Measurements from ENCODE around the gene LDHA. TPM values are rescaled to one million over a fixed set of nuclear protein-coding genes. Genes with fewer than 3 reads are reported as not detected.

LDHA gene
- total and polyA plus RNA-seq, 2 experiments from 2014 or later, result 2,912 to 5,221 TPM

DNA sequence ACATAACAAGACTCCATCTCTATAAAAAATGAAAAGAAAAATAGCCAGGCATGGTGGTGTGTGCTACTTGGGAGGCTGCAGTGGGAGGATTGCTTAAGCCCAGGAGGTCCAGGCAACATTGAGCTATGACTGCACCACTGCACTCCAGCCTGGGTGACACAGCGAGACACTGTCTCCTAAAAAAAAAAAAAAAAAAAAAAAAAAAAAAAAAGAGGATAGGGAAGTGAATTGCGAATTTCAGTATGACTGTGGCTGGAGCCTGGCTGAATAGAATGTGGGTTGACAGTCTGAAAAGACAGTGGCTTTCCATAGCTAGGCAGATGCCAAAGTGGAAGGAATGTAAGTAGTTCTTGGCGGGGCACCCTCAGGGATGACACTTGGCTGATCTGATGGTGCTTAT, 54.9 kb downstream of the LDHA start:
- Histone ChIP-seq H3K4me1 (ENCODE audit: insufficient read depth) (no peaks in the 10 kb centered on the region), H3K79me2 (ENCODE audit: insufficient read depth) (no peaks in the 10 kb centered on the region), H3K27ac (no peak overlapping the region), H3K9ac (no peak overlapping the region), H3K9me2 (ENCODE audit: insufficient read depth) (no peaks in the 10 kb centered on the region), H4K20me1 (ENCODE audit: insufficient read depth) (no peaks in the 10 kb centered on the region), H3K9me3 (ENCODE audit: low read depth) (no peaks in the 10 kb centered on the region), H3K27me3 (replicated peaks; ENCODE audit: insufficient read depth) (no peaks in the 10 kb centered on the region), H3K4me3 (no peak overlapping the region), H3K4me2 (ENCODE audit: unreplicated experiment) (no peak overlapping the region), H3F3A (ENCODE audit: insufficient read depth) (no peaks in the 10 kb centered on the region), H2AFZ (no peak overlapping the region), H3K36me3 (ENCODE audit: low read depth) (no peaks in the 10 kb centered on the region)
- TF ChIP-seq EZH2phosphoT487 (IDR thresholded peaks at IDR 0.05; ENCODE audit: insufficient read depth, low read depth) (no peak), EZH2 (IDR thresholded peaks at IDR 0.05; ENCODE audit: insufficient read depth, poor library complexity, severe bottlenecking) (no peak)
- in situ Hi-C loops (cut with MboI), result no loop called here
- 74 to 78% methylated on average over 3 of the region's 3 CpGs for whole genome bisulfite sequencing, 2 experiments (ENCODE audit: low coverage in 1 of 2, low lambda C conversion rate in 2 of 2, missing lambda C conversion rate in 2 of 2)
- no peak for DNase-seq

DNA sequence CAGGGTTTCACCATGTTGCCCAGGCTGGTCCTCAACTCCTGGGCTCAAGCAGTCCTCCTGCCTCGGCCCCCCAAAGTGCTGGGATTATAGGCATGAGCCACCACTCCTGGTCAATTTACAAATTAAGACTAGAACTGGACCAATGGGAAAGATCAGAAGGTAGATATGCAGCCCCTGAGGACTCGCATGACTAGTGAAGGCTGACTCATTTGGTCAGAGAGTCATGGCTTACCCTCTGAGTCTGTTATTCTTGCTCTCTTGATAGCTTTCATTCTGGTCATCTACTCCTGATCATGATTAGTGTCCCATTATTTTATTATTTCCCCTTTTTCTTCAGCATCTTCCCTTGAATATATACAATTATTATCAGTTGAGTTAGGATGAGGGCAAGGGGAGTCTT, 58.6 kb downstream of the LDHA start:
- DNase-seq, result peak; percentile 69
- no peaks in the 10 kb centered on the region for H3K36me3 ChIP-seq (ENCODE audit: low read depth)
- H3K79me2 ChIP-seq (ENCODE audit: insufficient read depth), result no peaks in the 10 kb centered on the region
- no peaks in the 10 kb centered on the region for H3K9me2 ChIP-seq (ENCODE audit: insufficient read depth)
- no peak overlapping the region for H3K27ac ChIP-seq
- no peak overlapping the region for H3K4me3 ChIP-seq
- no peaks in the 10 kb centered on the region for H4K20me1 ChIP-seq (ENCODE audit: insufficient read depth)
- no peaks in the 10 kb centered on the region for H3F3A ChIP-seq (ENCODE audit: insufficient read depth)
- H3K27me3 ChIP-seq (replicated peaks; ENCODE audit: insufficient read depth), result no peaks in the 10 kb centered on the region
- H2AFZ ChIP-seq, result no peak overlapping the region
- H3K4me1 ChIP-seq (ENCODE audit: insufficient read depth), result no peaks in the 10 kb centered on the region; the same call in 1 of the 2 replicates
- TF ChIP-seq EZH2phosphoT487 (IDR thresholded peaks at IDR 0.05; ENCODE audit: insufficient read depth, low read depth) (no peak), EZH2 (IDR thresholded peaks at IDR 0.05; ENCODE audit: insufficient read depth, poor library complexity, severe bottlenecking) (no peak)
- 26 to 36% methylated on average over 2 of the region's 2 CpGs for WGBS, 2 experiments (ENCODE audit: low coverage in 1 of 2, low lambda C conversion rate in 2 of 2, missing lambda C conversion rate in 2 of 2)
- no peak overlapping the region for H3K4me2 ChIP-seq (ENCODE audit: unreplicated experiment)
- no peaks in the 10 kb centered on the region for H3K9me3 ChIP-seq (ENCODE audit: low read depth)
- no peak overlapping the region for H3K9ac ChIP-seq
- in situ Hi-C loops (cut with MboI), result no loop called here

DNA sequence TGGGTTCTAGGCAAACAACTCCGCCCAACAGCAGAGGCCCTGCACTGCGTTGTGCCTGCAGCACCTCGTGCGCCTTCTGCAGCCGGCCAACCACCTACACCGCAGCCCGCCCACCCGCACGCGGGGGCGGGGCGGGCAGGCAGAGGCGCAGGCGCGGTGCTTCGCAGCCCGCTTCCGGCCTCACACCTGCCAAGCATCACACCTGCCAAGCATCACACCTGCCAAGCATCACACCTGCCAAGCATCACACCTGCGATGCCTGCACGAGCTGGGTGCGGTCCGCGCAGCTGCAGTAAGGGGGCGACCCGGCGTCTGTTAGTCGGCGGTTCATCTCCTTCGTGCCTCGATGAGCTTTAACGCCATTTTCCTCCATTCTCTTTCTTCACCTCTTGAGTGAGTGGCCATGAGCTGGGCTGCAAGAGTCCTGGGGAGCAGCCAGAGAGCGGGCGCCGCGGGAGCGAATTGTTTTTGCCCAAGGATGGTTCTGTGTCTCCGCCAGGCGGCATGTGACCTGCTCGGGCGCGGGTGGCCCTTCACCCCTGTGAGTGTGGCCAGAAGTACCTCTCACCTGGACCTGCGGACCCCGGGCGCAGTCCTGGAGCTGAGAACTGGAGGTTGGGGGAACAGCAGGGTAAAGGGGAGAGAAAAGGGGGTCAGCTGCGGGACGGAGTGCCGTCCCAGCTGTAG, 61.5 kb downstream of the LDHA start, which contains the start of gene LDHAL6A:
Gene LDHAL6A (plus strand): TSS at position 171 of the 687 bp plus-strand sequence. CDS start 825 bp downstream, outside the sequence.
- 46 to 48% methylated on average over 43 to 45 of the region's 47 CpGs for WGBS, 2 experiments (ENCODE audit: low coverage in 1 of 2, low lambda C conversion rate in 2 of 2, missing lambda C conversion rate in 2 of 2)
- no peak within 1 kb of the TSS for H3K4me2 ChIP-seq (ENCODE audit: unreplicated experiment)

GRCh38 chr11:18457450-18457849, 63.1 kb downstream of the LDHA start:
- Histone ChIP-seq H3K4me3 (no peak overlapping the region), H3K27me3 (replicated peaks; ENCODE audit: insufficient read depth) (no peaks in the 10 kb centered on the region), H3K79me2 (ENCODE audit: insufficient read depth) (no peaks in the 10 kb centered on the region), H3K9ac (no peak overlapping the region), H3K4me1 (ENCODE audit: insufficient read depth) (no peaks in the 10 kb centered on the region; the same call in 1 of the 2 replicates), H3K27ac (no peak overlapping the region), H2AFZ (no peak overlapping the region), H3K9me2 (ENCODE audit: insufficient read depth) (no peaks in the 10 kb centered on the region), H3K4me2 (ENCODE audit: unreplicated experiment) (no peak overlapping the region), H3K36me3 (ENCODE audit: low read depth) (no peaks in the 10 kb centered on the region), H3K9me3 (ENCODE audit: low read depth) (no peaks in the 10 kb centered on the region), H3F3A (ENCODE audit: insufficient read depth) (no peaks in the 10 kb centered on the region), H4K20me1 (ENCODE audit: insufficient read depth) (no peaks in the 10 kb centered on the region; the same call in 1 of the 2 replicates)
- no peak for DNase-seq
- WGBS, 2 experiments (ENCODE audit: low coverage in 1 of 2, low lambda C conversion rate in 2 of 2, missing lambda C conversion rate in 2 of 2), result 20 to 22% methylated on average over 3 of the region's 3 CpGs
- in situ Hi-C loops (cut with MboI), result no loop called here
- TF ChIP-seq EZH2 (IDR thresholded peaks at IDR 0.05; ENCODE audit: insufficient read depth, poor library complexity, severe bottlenecking) (no peak), EZH2phosphoT487 (IDR thresholded peaks at IDR 0.05; ENCODE audit: insufficient read depth, low read depth) (no peak)

More for the DNA sequence above, 61.5 kb downstream of the LDHA start, which contains the start of gene LDHAL6A:
- TF ChIP-seq EZH2 (IDR thresholded peaks at IDR 0.05; ENCODE audit: insufficient read depth, poor library complexity, severe bottlenecking) (no peak), EZH2phosphoT487 (IDR thresholded peaks at IDR 0.05; ENCODE audit: insufficient read depth, low read depth) (no peak)
- Histone ChIP-seq H3K36me3 (ENCODE audit: low read depth) (no peaks in the 10 kb centered on the region), H3K27me3 (replicated peaks; ENCODE audit: insufficient read depth) (no peaks in the 10 kb centered on the region), H3K4me1 (ENCODE audit: insufficient read depth) (no peaks in the 10 kb centered on the region; the same call in 1 of the 2 replicates), H3K27ac (no peak within 1 kb of the TSS), H3K9ac (no peak within 1 kb of the TSS), H3F3A (ENCODE audit: insufficient read depth) (no peaks in the 10 kb centered on the region), H3K9me3 (ENCODE audit: low read depth) (no peaks in the 10 kb centered on the region), H4K20me1 (ENCODE audit: insufficient read depth) (no peaks in the 10 kb centered on the region; the same call in 1 of the 2 replicates), H3K79me2 (ENCODE audit: insufficient read depth) (no peaks in the 10 kb centered on the region), H3K9me2 (ENCODE audit: insufficient read depth) (no peaks in the 10 kb centered on the region), H3K4me3 (no peak within 1 kb of the TSS), H2AFZ (0 out of 2 replicates have a peak within 1 kb of the TSS, but pooled peaks have one; percentile 29)
- in situ Hi-C loops (cut with MboI), result no loop called here
- no peak for DNase-seq

Small RNA genes within 50 kb of the gene (microRNA-seq; reads per million reads assigned to microRNA genes)
- not detected for gene MIR3159 (ENCODE audit: borderline number of aligned reads)

Small RNA genes within 50 kb of the gene (small RNA-seq; reads per million reads assigned to genes)
- not detected for gene MIR3159 (ENCODE audit: low read depth, low replicate concordance)

Other genes starting within 250 kb of the LDHA start
- gene MRGPRX4, start 221.7 kb upstream of the LDHA start, total RNA-seq (2014; rRNA removed; shearing (Covaris generic)), result not detected in 2 replicates
- not detected in 2 replicates for gene MRGPRX4, start 221.7 kb upstream of the LDHA start, polyA plus RNA-seq (2016; fragmentation: Nextera tagmentation; extraction: Ambion mirVana)
- not detected in 2 replicates for gene SAA4, start 157.8 kb upstream of the LDHA start, total RNA-seq (2014; rRNA removed; shearing (Covaris generic))
- not detected in 2 replicates for gene SAA4, start 157.8 kb upstream of the LDHA start, polyA plus RNA-seq (2016; fragmentation: Nextera tagmentation; extraction: Ambion mirVana)
- not detected in 2 replicates for gene SAA2, start 145.9 kb upstream of the LDHA start, total RNA-seq (2014; rRNA removed; shearing (Covaris generic))
- not detected in 2 replicates for gene SAA2, start 145.9 kb upstream of the LDHA start, polyA plus RNA-seq (2016; fragmentation: Nextera tagmentation; extraction: Ambion mirVana)
- gene SAA1, start 128.3 kb upstream of the LDHA start, total RNA-seq (2014; rRNA removed; shearing (Covaris generic)), result not detected in 2 replicates
- not detected in 2 replicates for gene SAA1, start 128.3 kb upstream of the LDHA start, polyA plus RNA-seq (2016; fragmentation: Nextera tagmentation; extraction: Ambion mirVana)
- gene HPS5, start 72.4 kb upstream of the LDHA start, total RNA-seq (2014; rRNA removed; shearing (Covaris generic)), result 34.7 and 34.9 TPM in 2 replicates
- gene HPS5, start 72.4 kb upstream of the LDHA start, polyA plus RNA-seq (2016; fragmentation: Nextera tagmentation; extraction: Ambion mirVana), result 20.2 and 20.4 TPM in 2 replicates
- 77.4 and 89.8 TPM in 2 replicates for gene GTF2H1, start 72.0 kb upstream of the LDHA start, total RNA-seq (2014; rRNA removed; shearing (Covaris generic))
- 58.7 and 61.6 TPM in 2 replicates for gene GTF2H1, start 72.0 kb upstream of the LDHA start, polyA plus RNA-seq (2016; fragmentation: Nextera tagmentation; extraction: Ambion mirVana)
- not detected in 2 replicates for gene LDHC, start 17.8 kb downstream of the LDHA start, total RNA-seq (2014; rRNA removed; shearing (Covaris generic))
- 0.23 TPM in 1 of 2 replicates, not detected in the other for gene LDHC, start 17.8 kb downstream of the LDHA start, polyA plus RNA-seq (2016; fragmentation: Nextera tagmentation; extraction: Ambion mirVana)
- not detected in 2 replicates for gene LDHAL6A, start 61.3 kb downstream of the LDHA start, total RNA-seq (2014; rRNA removed; shearing (Covaris generic))
- gene LDHAL6A, start 61.3 kb downstream of the LDHA start, polyA plus RNA-seq (2016; fragmentation: Nextera tagmentation; extraction: Ambion mirVana), result 0.09 TPM in 1 of 2 replicates, not detected in the other
- 125 and 136 TPM in 2 replicates for gene TSG101, start 132.4 kb downstream of the LDHA start, total RNA-seq (2014; rRNA removed; shearing (Covaris generic))
- gene TSG101, start 132.4 kb downstream of the LDHA start, polyA plus RNA-seq (2016; fragmentation: Nextera tagmentation; extraction: Ambion mirVana), result 131 and 138 TPM in 2 replicates
- 38.8 and 42.0 TPM in 2 replicates for gene UEVLD, start 194.2 kb downstream of the LDHA start, total RNA-seq (2014; rRNA removed; shearing (Covaris generic))
- 20.9 and 21.9 TPM in 2 replicates for gene UEVLD, start 194.2 kb downstream of the LDHA start, polyA plus RNA-seq (2016; fragmentation: Nextera tagmentation; extraction: Ambion mirVana)
- gene MISFA, start 205.2 kb downstream of the LDHA start, total RNA-seq (2014; rRNA removed; shearing (Covaris generic)), result not detected in 2 replicates
- 1.8 and 2.1 TPM in 2 replicates for gene MISFA, start 205.2 kb downstream of the LDHA start, polyA plus RNA-seq (2016; fragmentation: Nextera tagmentation; extraction: Ambion mirVana)
- 15.4 and 18.7 TPM in 2 replicates for gene SPTY2D1, start 239.8 kb downstream of the LDHA start, total RNA-seq (2014; rRNA removed; shearing (Covaris generic))
- 12.3 TPM in 2 replicates for gene SPTY2D1, start 239.8 kb downstream of the LDHA start, polyA plus RNA-seq (2016; fragmentation: Nextera tagmentation; extraction: Ambion mirVana)

Measured in GM23248 (cell line).